K562 (cell line): ENCODE data around the gene ZBTB16. TPM values are rescaled to one million over a fixed set of nuclear protein-coding genes. Genes with fewer than 3 reads are reported as not detected.

ENCODE experiments used
- ATAC-seq: fragments of 200-7000 bp; cut with Tn5 transposase; 3 replicates; pipeline ENCODE4 v1.9.1; 2020; ENCODE audit warnings: moderate library complexity
- BruUV-seq: library from RNA; stranded (reverse); fragments of 400-500 nt; replicated peaks from 2 replicates; lab custom pipeline; 2021; lab: Mats Ljungman, UMichigan
- CTCF ChIA-PET: fragments of 300-600 bp; formaldehyde crosslinking; extraction: SDS; loops from one replicate; lab custom pipeline; 2021; ENCODE audit warnings: low intra/inter-chr PET ratio; lab: Yijun Ruan, JAX
- POLR2A ChIA-PET: fragments of 300-600, 350-650 bp; sonication (Branson Sonifier 250); formaldehyde crosslinking; extraction: SDS; loops from one replicate; lab custom pipeline; 2021; ENCODE audit warnings: antibody characterized with exemption, inconsistent platforms; lab: Yijun Ruan, JAX
- DNase-seq, 4 experiments: peaks; one replicate each; pipeline versions ENCODE4 v3.0.0 to v3.0.0-alpha.2; 2011 to 2018; ENCODE audit warnings: low spot score in 3 of 4, mixed read lengths in 3 of 4; ENCODE audit errors: extremely low read depth in 1 of 4
- FAIRE-seq: peaks from 2 replicates; lab custom pipeline; 2011; peaks lifted over from hg19 to GRCh38; lab: Jason Lieb, UNC
- H2AFZ ChIP-seq: 2 replicates; pipeline ENCODE4 v1.6.0; 2011; ENCODE audit warnings: low read depth, low read length, control low read depth, inconsistent platforms
- H3K27ac ChIP-seq: fragments of 200-600 bp; 3 replicates; pipeline ENCODE4 v1.8.0; 2011; ENCODE audit warnings: low read depth, mild to moderate bottlenecking, control low read depth, inconsistent platforms, low read length, moderate library complexity, mixed read lengths; ENCODE audit errors: extremely low read depth
- H3K27me3 ChIP-seq, 2 experiments: fragments of 300-600 bp in 1 of 2; 2 replicates in 1 of 2; 3 replicates in 1 of 2; pipeline versions ENCODE4 v1.6.0 to v1.8.0; 2011; ENCODE audit warnings: inconsistent platforms in 2 of 2, low read length in 2 of 2, mild to moderate bottlenecking in 1 of 2, mixed read lengths in 1 of 2, moderate library complexity in 1 of 2; ENCODE audit not compliant: control insufficient read depth in 2 of 2, insufficient read depth in 2 of 2
- H3K36me3 ChIP-seq: fragments of 300-600 bp; 3 replicates; pipeline ENCODE4 v1.8.0; 2011; ENCODE audit warnings: mild to moderate bottlenecking, low read length, inconsistent platforms; ENCODE audit not compliant: control insufficient read depth, insufficient read depth
- H3K4me1 ChIP-seq, 2 experiments: fragments of 200-600 bp in 1 of 2; replicated peaks in 1 of 2; 2 replicates in 1 of 2; 3 replicates in 1 of 2; pipeline versions ENCODE4 v1.5.1 to v1.8.0; 2011; ENCODE audit warnings: inconsistent platforms in 2 of 2, low read length in 2 of 2, mild to moderate bottlenecking in 1 of 2, mixed read lengths in 1 of 2, moderate library complexity in 1 of 2; ENCODE audit not compliant: control insufficient read depth in 2 of 2, insufficient read depth in 2 of 2
- H3K4me2 ChIP-seq: 2 replicates; pipeline ENCODE4 v1.6.1; 2011; ENCODE audit warnings: low read length, control low read depth, inconsistent platforms, mixed read lengths; ENCODE audit not compliant: insufficient read depth
- H3K4me3 ChIP-seq: fragments of 200-600 bp; sonication (generic), shearing (Covaris generic); 2 replicates; pipeline ENCODE4 v1.5.1; 2016; ENCODE audit warnings: control low read depth, inconsistent platforms
- H3K79me2 ChIP-seq: fragments of 200-600 bp; 3 replicates; pipeline ENCODE4 v1.8.0; 2011; ENCODE audit warnings: low read length, inconsistent platforms; ENCODE audit not compliant: control insufficient read depth, insufficient read depth
- H3K9ac ChIP-seq, 2 experiments: 2 replicates each; pipeline versions ENCODE4 v1.6.0 to v1.6.1; 2011; ENCODE audit warnings: low read depth in 2 of 2, low read length in 2 of 2, control low read depth in 1 of 2, inconsistent platforms in 1 of 2, mild to moderate bottlenecking in 1 of 2, mixed read lengths in 1 of 2; ENCODE audit not compliant: insufficient read depth in 1 of 2
- H3K9me1 ChIP-seq: one replicate; pipeline ENCODE4 v1.6.0; 2011; ENCODE audit warnings: inconsistent platforms, mild to moderate bottlenecking, low read length, moderate library complexity; ENCODE audit not compliant: control insufficient read depth, insufficient read depth
- H3K9me3 ChIP-seq: replicated peaks from 2 replicates; pipeline ENCODE4 v1.5.1; 2011; ENCODE audit warnings: low read depth, low read length, inconsistent platforms; ENCODE audit not compliant: control insufficient read depth, insufficient read depth
- H4K20me1 ChIP-seq: replicated peaks from 2 replicates; pipeline ENCODE4 v1.6.1; 2011; ENCODE audit warnings: low read length, inconsistent platforms, mixed read lengths; ENCODE audit not compliant: control insufficient read depth, insufficient read depth
- BCLAF1 ChIP-seq, 2 experiments: fragments of 450-650 bp in 1 of 2; IDR thresholded peaks; 2 replicates each; pipeline ENCODE4 v1.6.1; 2011 to 2017; ENCODE audit warnings: low read depth in 2 of 2, antibody characterized with exemption in 1 of 2, borderline replicate concordance in 1 of 2, low read length in 1 of 2, mild to moderate bottlenecking in 1 of 2, mixed read lengths in 1 of 2; ENCODE audit not compliant: control insufficient read depth in 1 of 2
- CHD7 ChIP-seq: fragments of 200-600 bp; sonication (generic); IDR thresholded peaks from one replicate; pipeline ENCODE4 v1.6.1; 2012; ENCODE audit warnings: mild to moderate bottlenecking, low read depth, low read length, inconsistent platforms
- CREB5 ChIP-seq: fragments of 250-450 bp; sonication (Bioruptor Pico); IDR thresholded peaks from 2 replicates; pipeline ENCODE4 v1.5.0; 2020; ENCODE audit warnings: mild to moderate bottlenecking
- E2F3 ChIP-seq: fragments of 250-450 bp; sonication (Bioruptor Pico); IDR thresholded peaks from 2 replicates; pipeline ENCODE4 v1.4.0; 2020; ENCODE audit warnings: mild to moderate bottlenecking
- KAT2B ChIP-seq: IDR thresholded peaks from one replicate; pipeline ENCODE4 v1.6.1; 2012; ENCODE audit warnings: low read depth, mild to moderate bottlenecking, control low read depth, inconsistent platforms, low read length, moderate library complexity
- WGBS: fragments of 100-300 bp; shearing (Covaris generic); methylation state at CpG from one replicate; pipeline ENCODE4 v1.1.6; 2016; ENCODE audit warnings: low coverage, mixed read lengths; ENCODE audit not compliant: insufficient coverage; ENCODE audit errors: missing lambda C conversion rate; 5-methylcytosine and 5-hydroxymethylcytosine counted together
- in situ Hi-C: fragments of 300-500 bp; cut with MboI; formaldehyde crosslinking; loops from 4 replicates; pipeline ENCODE4 v1.15.0; 2018; ENCODE audit warnings: inconsistent platforms, mixed read lengths
- intact Hi-C: fragments of 100-400 bp; cut with micrococcal nuclease; formaldehyde crosslinking; loops from 2 replicates; pipeline ENCODE4 v1.14.2; 2022
- polyA plus RNA-seq, 8 experiments: library from polyadenylated mRNA; depleted of rRNA in 4 of 8; stranded (reverse) in 5 of 8; unstranded in 3 of 8; fragments of >200 nt; fragmentation: Nextera tagmentation in 2 of 8; fragmentation: Illumina TruSeq in 1 of 8; extraction: Ambion mirVana in 2 of 8; extraction: Trizol in 1 of 8; gene quantifications; 2 replicates each; pipeline versions ENCODE4 v1.2.1 to v1.2.3, GENCODE V29; 2011 to 2014; ENCODE audit warnings: inconsistent platforms in 1 of 8, missing spikeins in 1 of 8
- total RNA-seq, 7 experiments: library from RNA; depleted of rRNA in 6 of 7; stranded (reverse); fragments of >200 nt in 6 of 7; fragmentation: Illumina TruSeq in 2 of 7; extraction: Trizol in 2 of 7; gene quantifications; 2 replicates each; pipeline versions ENCODE4 v1.2.1 to v1.2.3, GENCODE V29; 2011 to 2021; ENCODE audit warnings: low replicate concordance in 1 of 7

Gene ZBTB16
- total and polyA plus RNA-seq, 9 of the 15 experiments (the other 6 are each of a cell fraction or from before 2014, with no cell fraction given) = 0.06 to 0.40 (median 0.24) TPM; not detected in 4

- in situ Hi-C loops (no loop called here), intact Hi-C loops (no loop called here)
- H3K4me2 ChIP-seq = no peak overlapping the region
- ATAC-seq = no peak
- no peak for DNase-seq
- H3K79me2 ChIP-seq = no peaks in the 10 kb centered on the region
- H3K27ac ChIP-seq = no peak overlapping the region
- 81% methylated on average over 2 of the region's 2 CpGs for WGBS
- FAIRE-seq = no peak
- H3K9me1 ChIP-seq = no peaks in the 10 kb centered on the region
- no peak overlapping the region for H2AFZ ChIP-seq
- H3K9ac ChIP-seq = no peak overlapping the region
- no peaks in the 10 kb centered on the region for H4K20me1 ChIP-seq
- no TSS peak for BruUV-seq
- H3K4me1 ChIP-seq = peaks cover 6 to 13% of the 10 kb centered on the region in 2 experiments; a peak in 3 of 5 replicates
- no peak overlapping the region for H3K4me3 ChIP-seq
- no peaks in the 10 kb centered on the region for H3K36me3 ChIP-seq
- POLR2A ChIA-PET = no interaction called here
- CTCF ChIA-PET = no interaction called here
- no peaks in the 10 kb centered on the region for H3K27me3 ChIP-seq
- no peaks in the 10 kb centered on the region for H3K9me3 ChIP-seq
- TF ChIP-seq CREB5 (CRISPR knock-in tag) = no peak
- TF ChIP-seq CHD7 = no peak
- no peak for TF ChIP-seq KAT2B
- TF ChIP-seq BCLAF1 (IDR thresholded peaks at IDR 0.05; ENCODE audit: borderline replicate concordance in 1 of 2, control insufficient read depth in 1 of 2, low read depth in 2 of 2, low read length in 1 of 2) = no peak
- TF ChIP-seq E2F3 (CRISPR knock-in tag) = no peak
Measured at GRCh38 chr11:114208377-114208776, 148.9 kb downstream of the ZBTB16 start.
